NCI-H82 treated with DMSO at 0.1 percent for 48 hours (cell line): ENCODE data around the gene POFUT2.
"Not testable (repeated sequence)": the region's sequence is repeated elsewhere in the genome, so short reads cannot be mapped to it uniquely, and the experiment has no call there.

ENCODE experiments used
- DNase-seq: peaks from one replicate; lab custom pipeline; 2025; ENCODE audit not compliant: unreplicated experiment; lab: John Stamatoyannopoulos, UW

POFUT2 gene

DNA sequence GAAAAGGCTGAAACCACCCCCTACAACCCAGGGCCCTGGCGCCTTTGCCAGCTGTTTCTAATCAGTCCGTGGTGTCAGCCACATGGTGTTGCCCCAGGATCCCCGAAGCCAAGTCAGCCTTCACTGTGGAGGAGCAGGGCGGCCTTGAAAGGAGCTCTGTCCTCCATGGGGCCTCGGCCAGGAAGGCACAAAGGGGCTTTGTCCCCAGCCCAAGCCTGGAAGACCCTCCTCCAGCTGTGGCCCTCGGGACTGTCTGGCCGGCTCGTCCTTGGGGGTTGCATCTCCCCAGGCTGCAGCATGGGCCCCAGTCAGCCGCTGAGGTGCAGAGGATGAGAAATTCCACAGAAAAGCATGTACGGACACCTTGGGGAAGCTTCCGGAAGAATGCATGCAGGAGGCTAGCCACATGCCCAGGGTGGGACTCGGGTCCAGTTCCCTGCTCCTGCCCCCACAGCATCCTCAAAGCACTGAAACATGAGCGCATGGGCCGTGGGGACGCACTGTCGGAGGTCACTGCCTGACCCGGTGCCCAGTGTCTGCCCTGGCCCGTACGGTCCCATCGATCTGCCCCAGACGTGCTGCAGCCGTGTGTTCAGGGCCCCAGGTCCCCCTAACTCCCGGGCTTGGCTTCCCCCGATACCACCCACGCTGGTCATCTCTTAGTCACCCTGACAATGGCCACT is 38.6 kb upstream of the POFUT2 start:
- no peak for DNase-seq

DNA sequence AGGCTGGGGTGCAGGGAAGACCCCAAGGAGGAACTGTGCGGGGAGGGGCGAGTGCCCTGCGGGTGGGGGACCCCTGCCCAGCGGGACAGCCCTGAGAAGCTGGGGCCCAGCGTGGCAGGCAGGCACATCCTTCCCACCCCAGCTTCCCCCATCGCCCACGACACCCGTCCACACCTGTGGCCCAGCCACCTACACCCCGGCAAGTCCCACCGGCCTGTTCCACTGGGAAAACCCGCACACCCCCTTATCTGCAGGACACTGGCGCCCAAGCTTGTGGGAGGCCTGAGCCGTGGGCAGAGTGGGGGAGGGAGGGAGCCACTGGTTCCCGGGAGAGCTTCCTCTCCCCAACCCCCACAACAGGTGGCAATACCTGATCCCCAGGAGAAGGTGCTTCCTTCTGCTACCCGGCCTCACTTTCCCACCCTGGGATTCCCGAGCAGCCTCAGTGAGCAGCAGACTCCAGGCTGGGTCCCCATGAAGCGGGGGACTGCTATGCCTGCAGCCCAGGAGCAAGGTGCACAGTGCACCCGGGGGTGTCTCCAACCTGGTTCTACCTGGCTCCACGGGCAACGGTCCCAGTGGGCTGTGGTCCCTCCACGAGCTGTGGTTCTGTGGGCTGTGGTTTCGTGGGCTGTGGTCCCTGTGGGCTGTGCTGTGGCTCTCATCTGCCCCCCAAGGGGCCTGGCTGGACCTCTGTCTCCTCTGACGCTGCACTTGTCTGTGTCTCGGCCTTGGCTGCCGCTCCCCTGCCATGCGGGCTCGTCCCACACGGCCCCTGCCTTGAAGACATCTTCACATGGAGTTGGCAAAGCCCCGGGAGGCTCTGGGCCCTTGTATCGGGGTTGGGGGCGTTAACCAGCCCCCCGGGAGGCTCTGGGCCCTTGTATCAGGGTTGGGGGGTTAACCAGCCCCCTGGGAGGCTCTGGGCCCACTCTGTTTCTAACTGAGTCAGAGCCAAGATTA is 37.8 kb upstream of the POFUT2 start:
- no peak for DNase-seq

DNA sequence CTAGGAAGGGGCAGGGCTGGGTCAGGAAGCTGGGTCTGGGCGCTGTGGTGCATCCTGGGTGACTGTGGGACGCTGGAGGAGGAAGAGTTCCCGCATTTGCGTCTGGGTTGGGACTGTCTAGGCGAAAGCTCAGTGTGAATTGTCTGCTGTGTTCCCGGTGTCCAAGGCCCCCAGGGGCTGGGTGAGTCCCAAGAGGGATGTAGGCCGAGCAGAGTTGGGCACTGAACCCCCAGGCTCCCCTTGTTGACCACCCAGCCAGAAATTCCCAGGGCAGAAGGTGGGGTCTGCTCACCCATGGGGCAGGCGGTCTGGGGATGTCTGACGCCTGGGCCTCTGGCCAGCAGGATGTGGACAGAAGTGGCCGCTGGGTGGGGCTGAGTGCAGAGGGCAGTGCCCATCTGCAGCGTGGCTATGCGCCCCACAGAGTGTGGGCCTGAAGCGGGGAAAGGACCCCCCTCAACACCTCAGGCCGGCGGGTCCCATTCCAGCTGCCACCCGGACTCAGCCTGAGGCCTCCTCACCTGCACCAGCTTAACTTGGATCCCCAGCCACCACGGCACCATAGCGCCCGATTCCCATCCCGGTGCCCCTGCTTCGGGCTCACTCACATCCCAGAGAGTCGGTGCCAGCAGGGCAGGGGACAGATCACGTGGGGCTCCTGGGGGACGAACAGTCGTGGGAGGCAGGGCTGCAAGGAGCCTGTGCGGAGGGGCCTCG is 37.0 kb upstream of the POFUT2 start:
- no peak for DNase-seq

DNA sequence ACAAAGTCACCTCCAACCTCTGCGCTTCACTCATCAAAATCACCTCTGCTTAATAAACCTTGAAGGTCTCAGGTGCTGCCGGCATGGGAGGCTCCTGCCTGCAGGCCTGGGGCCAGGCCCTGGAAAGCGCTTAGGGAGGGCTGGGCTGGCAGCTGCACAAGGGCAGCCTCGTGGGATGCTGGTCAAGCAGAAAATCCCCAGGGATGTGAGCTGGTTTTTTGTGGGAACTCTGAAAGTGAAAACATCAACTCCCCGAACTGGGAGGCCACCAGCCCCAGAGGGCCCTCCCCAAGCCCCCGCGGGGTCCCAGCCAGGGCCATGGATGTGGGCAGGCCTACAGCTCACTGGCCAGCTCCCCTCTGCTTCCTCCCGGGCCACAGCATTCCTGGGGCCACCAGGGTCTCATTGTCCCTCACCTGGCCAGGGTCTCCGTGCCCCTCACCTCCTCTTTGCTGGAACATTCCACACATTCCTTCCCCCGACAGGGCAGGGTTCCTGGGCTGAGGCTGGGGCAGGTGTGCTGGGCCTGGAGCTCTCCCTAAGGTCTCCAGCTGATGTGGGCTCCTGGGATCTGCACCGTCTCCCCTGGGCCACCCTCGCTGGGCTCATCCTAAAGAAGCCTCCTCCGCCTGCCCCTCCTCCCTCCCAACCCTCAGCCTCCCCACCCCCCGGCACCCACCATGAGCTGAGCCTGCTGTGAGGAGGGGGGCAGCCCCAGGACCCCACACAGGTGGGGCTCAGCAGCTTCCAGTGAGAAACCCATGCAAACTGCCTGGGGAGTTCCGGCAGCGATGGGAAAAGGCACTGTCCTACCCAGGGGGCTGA is 36.0 kb upstream of the POFUT2 start:
- no peak for DNase-seq

DNA sequence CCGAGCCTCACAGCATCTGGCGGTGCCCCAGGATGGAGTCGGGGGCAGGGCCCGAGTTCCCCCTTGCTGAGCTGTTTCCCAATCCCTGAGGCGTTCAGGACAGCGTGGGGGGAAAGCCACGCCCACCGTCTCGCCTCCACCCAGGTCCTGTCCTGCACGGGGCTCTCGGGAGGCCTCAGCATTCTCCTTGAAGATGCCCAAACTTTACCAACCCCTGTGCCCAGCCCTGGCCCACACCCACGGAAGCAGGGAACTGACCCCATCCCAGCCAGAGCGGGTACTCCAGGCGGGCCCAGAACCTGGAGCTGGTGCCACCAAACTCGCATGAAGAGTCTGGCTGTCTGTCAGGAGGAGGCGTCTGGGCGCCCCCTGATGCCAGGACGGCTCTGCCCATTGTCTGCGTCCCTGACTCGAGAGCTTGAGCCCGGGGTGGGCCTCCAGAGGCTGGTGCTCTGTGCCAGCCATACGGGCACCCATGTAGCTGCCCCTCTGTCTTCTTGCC is 35.3 kb upstream of the POFUT2 start:
- DNase-seq, result no peak

- DNase-seq, result no peak
Measured at GRCh38 chr21:45322231-45322959, 34.7 kb upstream of the POFUT2 start.

GRCh38 chr21:45320261-45321025 is 32.7 kb upstream of the POFUT2 start:
- no peak for DNase-seq

DNA sequence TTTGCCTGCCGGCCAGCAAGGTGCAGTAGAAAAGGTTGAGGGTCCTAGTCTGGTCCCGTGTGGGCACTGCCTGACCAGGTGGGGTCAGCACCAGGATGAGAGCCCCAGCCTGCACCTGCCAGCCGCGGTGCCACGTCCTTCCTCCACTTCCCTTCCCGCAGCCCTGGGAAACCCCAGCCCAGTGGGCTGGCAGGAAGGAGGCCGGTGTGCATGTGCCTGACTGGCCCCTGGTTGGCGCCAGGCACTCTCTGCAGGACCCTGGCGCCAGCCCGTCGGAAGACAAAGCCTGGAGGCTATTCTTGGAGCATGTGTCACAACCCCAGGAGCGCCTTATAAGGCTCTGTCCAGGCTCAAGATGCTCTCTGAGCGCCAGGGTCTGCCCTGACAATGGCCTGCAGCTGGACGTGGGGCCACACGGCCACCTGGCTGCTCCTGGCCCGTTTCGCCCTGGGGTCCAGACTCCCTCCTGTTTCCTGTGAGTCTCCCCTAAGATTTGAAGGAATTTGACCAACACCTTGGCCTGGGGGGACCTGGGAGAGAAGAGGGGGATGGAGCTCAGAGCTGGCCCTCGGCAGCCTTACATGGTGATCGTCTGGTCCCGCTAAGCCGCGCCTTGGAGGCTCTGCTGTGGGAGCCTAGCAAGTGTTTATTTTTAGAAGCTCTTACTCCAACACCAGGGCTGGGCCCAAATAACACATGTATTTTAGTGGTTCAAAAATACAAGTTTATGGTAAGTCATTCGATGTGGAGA is 31.9 kb upstream of the POFUT2 start:
- no peak for DNase-seq

DNA sequence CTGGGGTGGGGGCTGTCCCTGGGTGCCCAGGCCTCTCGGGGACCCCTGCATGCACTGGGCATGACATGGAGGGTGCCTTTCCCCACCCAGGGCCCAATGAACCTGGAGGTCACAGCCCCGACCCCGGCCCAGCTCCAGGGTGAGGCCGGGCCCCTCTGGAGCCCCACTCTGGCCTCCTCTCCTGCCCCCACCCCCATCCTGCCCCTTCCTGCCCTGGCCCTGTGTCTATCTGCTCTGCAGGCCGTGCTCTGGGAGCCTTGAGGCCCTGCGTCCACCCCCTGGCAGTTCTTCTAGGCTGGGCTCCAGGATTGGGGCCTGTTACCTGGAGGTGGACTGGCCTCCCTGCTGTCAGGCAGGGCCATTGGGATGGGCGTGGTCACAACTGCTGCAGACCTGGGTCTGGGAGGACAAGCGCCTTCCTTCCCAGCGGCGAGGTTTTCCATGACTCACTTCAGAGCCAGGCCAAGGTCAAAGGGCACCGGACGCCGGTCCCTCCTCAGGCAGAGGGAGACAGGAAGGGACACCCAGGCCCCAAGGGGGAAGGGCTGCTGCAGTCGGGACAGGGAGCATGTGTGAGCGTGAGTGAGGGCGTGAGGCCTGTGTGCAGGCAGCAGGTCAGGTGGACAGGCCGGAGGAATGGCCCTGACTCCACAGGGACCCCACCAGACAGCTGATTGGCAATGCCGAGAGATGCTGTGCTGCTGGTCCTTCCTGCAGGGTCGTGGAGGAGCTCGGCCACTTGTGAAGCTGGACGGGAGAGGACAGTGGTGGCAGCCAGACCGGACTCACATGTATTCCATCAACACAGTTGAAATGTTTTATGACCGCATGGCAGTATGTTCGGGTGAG is 31.1 kb upstream of the POFUT2 start:
- DNase-seq, result no peak

GRCh38 chr21:45318146-45318555 is 30.5 kb upstream of the POFUT2 start:
- no peak for DNase-seq

GRCh38 chr21:45317398-45318145 is 29.9 kb upstream of the POFUT2 start:
- no peak for DNase-seq

DNA sequence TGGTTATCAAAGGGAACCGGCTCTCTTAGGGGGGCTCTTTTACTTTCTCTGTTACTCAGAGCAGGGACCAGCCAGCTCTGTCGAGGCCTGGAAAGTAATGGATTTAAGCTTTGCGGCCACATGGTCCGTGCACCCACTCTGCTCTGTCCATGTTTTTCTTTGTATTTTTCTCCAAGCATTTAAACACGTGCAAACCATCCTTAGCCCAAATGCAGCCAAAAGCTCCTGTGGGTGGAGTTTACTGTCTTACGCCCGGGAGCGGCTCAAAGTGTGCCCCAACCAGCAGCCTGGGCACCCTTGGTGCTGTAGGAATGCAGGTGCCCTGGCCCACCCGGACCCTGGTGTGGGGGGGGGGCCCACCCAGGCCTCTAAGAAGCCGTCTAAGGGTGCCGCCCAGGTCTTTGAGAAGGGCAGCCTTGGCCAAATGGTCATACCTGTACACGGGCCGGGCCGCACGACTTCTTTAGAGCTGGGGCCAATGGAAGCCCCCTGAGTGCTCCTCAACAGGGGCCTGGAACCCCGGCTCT is 29.2 kb upstream of the POFUT2 start:
- DNase-seq, result no peak

GRCh38 chr21:45315676-45316470 is 28.2 kb upstream of the POFUT2 start:
- not testable (repeated sequence) for DNase-seq

DNA sequence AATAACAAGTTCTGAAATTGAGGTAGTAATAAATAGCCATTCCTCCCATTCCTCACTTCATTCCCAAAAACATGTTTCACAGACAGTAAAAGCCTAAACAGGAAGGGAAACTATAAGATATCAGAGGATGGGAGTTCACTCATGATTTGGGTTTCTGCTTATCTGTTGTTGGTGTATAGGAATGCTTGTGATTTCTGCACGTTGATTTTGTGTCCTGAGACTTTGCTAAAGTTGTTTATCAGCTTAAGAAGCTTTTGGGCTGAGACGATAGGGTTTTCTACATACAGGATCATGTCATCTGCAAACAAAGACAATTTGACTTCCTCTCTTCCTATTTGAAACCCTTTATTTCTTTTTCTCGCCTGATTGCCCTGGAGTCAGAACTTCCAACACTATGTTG is 26.0 kb upstream of the POFUT2 start:
- DNase-seq, result no peak

DNA sequence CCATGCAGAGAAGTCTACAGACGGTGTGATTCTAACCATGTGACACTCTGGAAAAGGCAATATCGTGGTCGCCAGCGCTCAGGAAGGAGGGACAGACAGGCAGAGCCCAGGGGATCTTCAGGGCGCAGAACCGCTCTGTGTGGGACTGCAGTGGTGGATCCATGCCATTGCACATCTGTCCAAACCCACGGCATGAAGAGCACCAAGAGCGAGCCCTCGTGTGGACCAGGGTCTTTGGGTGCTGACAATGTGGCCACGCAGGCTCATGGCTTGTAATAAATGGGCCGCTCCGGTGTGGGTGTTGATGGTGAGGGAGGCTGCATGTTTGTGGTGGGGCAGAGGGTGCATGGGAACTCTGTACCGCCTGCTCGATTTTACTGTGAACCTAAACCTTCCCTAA is 25.3 kb upstream of the POFUT2 start:
- DNase-seq, result no peak

- DNase-seq, result no peak
Measured at GRCh38 chr21:45312296-45312695, 24.6 kb upstream of the POFUT2 start.
